Activated CD8-positive, alpha-beta T cell treated with anti-CD3 and anti-CD28 coated beads for 36 hours (primary cell): ENCODE results near the gene NBEA. TPM values are rescaled to one million over a fixed set of nuclear protein-coding genes. Genes with fewer than 3 reads are reported as not detected.

ENCODE experiments used
- ATAC-seq: fragments of 200-7000 bp; cut with Tn5 transposase; one replicate; pipeline ENCODE4 v1.10.0; 2021; ENCODE audit warnings: mild to moderate bottlenecking, moderate library complexity
- CTCF ChIA-PET: fragments of 350-600 bp; sonication (Branson Sonifier 250); formaldehyde crosslinking; loops from one replicate; lab custom pipeline; 2021; ENCODE audit warnings: antibody characterized with exemption; lab: Charles Lee
- POLR2A ChIA-PET: fragments of 350-600 bp; sonication (Branson Sonifier 250); formaldehyde crosslinking; loops from one replicate; lab custom pipeline; 2021; ENCODE audit warnings: antibody characterized with exemption; lab: Charles Lee
- DNase-seq: peaks from one replicate; pipeline ENCODE4 v3.0.0-alpha.2; 2020
- H3K27ac Mint-ChIP-seq: one replicate; pipeline ENCODE4 v1.8.0; 2021; ENCODE audit warnings: mild to moderate bottlenecking, mixed read lengths
- H3K27me3 Mint-ChIP-seq: one replicate; pipeline ENCODE4 v1.8.0; 2021; ENCODE audit warnings: mixed read lengths
- H3K36me3 Mint-ChIP-seq: one replicate; pipeline ENCODE4 v1.8.0; 2021; ENCODE audit warnings: low read depth, mixed read lengths
- H3K4me1 Mint-ChIP-seq: one replicate; pipeline ENCODE4 v1.8.0; 2021; ENCODE audit warnings: low read depth, mixed read lengths
- H3K4me3 Mint-ChIP-seq: one replicate; pipeline ENCODE4 v1.8.0; 2021; ENCODE audit warnings: mild to moderate bottlenecking, moderate library complexity, mixed read lengths
- H3K9me3 Mint-ChIP-seq: one replicate; pipeline ENCODE4 v1.8.0; 2021; ENCODE audit warnings: mixed read lengths
- CTCF ChIP-seq: fragments of 200-600 bp; IDR thresholded peaks from one replicate; pipeline ENCODE4 v1.8.0; 2022; ENCODE audit warnings: antibody characterized with exemption, mild to moderate bottlenecking
- intact Hi-C: fragments of 100-400 bp; cut with micrococcal nuclease; formaldehyde crosslinking; loops from one replicate; pipeline ENCODE4 v1.10.0; 2022
- total RNA-seq, 2 experiments: library from RNA; stranded (reverse); gene quantifications; one replicate each; pipeline ENCODE4 v1.2.3, GENCODE V29; 2021

Gene NBEA
- total RNA-seq, 2 experiments from 2014 or later, result 0.38 to 0.60 TPM

- peaks cover 3% of the 10 kb centered on the region for H3K4me1 Mint-ChIP-seq
- ChIA-PET CTCF (no interaction called here), POLR2A (no interaction called here)
- no peak overlapping the region for H3K4me3 Mint-ChIP-seq
- intact Hi-C loops, result no loop called here
- no peak for TF ChIP-seq CTCF
- DNase-seq (no peak), ATAC-seq (no peak)
- no peaks in the 10 kb centered on the region for H3K27me3 Mint-ChIP-seq
- H3K36me3 Mint-ChIP-seq, result no peaks in the 10 kb centered on the region
- no peak overlapping the region for H3K27ac Mint-ChIP-seq
- no peaks in the 10 kb centered on the region for H3K9me3 Mint-ChIP-seq
Measured at GRCh38 chr13:35160896-35161295, 218.8 kb downstream of the NBEA start.

- Mint-ChIP-seq H3K4me1 (peaks cover 3% of the 10 kb centered on the region), H3K27me3 (no peaks in the 10 kb centered on the region), H3K9me3 (no peaks in the 10 kb centered on the region), H3K27ac (peak overlapping the region; percentile 32), H3K4me3 (peak overlapping the region; percentile 22), H3K36me3 (no peaks in the 10 kb centered on the region)
- no peak for DNase-seq
- ChIA-PET POLR2A (no interaction called here), CTCF (no interaction called here)
- intact Hi-C loops, result no loop called here
- no peak for TF ChIP-seq CTCF
- no peak for ATAC-seq
Measured at GRCh38 chr13:35162420-35162819, 220.3 kb downstream of the NBEA start.

GRCh38 chr13:35163674-35164073 lies 221.6 kb downstream of the NBEA start:
- Mint-ChIP-seq H3K36me3 (no peaks in the 10 kb centered on the region), H3K9me3 (no peaks in the 10 kb centered on the region), H3K4me3 (no peak overlapping the region), H3K27me3 (no peaks in the 10 kb centered on the region), H3K27ac (no peak overlapping the region), H3K4me1 (peaks cover 3% of the 10 kb centered on the region)
- TF ChIP-seq CTCF, result no peak
- intact Hi-C loops, result no loop called here
- ChIA-PET CTCF (interaction anchor here (0.7 to 1.8 kb wide), 4 partner anchors 10 to 559 kb away, joined by 3 to 8 read pairs (median 3); no protein-coding TSS in a partner anchor), POLR2A (no interaction called here)
- ATAC-seq (no peak), DNase-seq (no peak)

- ChIA-PET CTCF (interaction anchor here (0.7 to 1.8 kb wide), 6 partner anchors 9 to 1480 kb away, joined by 3 to 8 read pairs (median 3); no protein-coding TSS in a partner anchor), POLR2A (no interaction called here)
- H3K4me3 Mint-ChIP-seq, result no peak overlapping the region
- no peak for DNase-seq
- peaks cover 3% of the 10 kb centered on the region for H3K4me1 Mint-ChIP-seq
- H3K27me3 Mint-ChIP-seq, result no peaks in the 10 kb centered on the region
- no peaks in the 10 kb centered on the region for H3K9me3 Mint-ChIP-seq
- no peak overlapping the region for H3K27ac Mint-ChIP-seq
- intact Hi-C loops, result no loop called here
- H3K36me3 Mint-ChIP-seq, result no peaks in the 10 kb centered on the region
- ATAC-seq, result peak; percentile 51
- TF ChIP-seq CTCF, result peak; percentile 81
Measured at GRCh38 chr13:35164324-35164932, 222.4 kb downstream of the NBEA start.

GRCh38 chr13:35165205-35165604 lies 223.1 kb downstream of the NBEA start:
- Mint-ChIP-seq H3K4me3 (no peak overlapping the region), H3K9me3 (no peaks in the 10 kb centered on the region), H3K27me3 (no peaks in the 10 kb centered on the region), H3K36me3 (no peaks in the 10 kb centered on the region), H3K27ac (no peak overlapping the region), H3K4me1 (peaks cover 3% of the 10 kb centered on the region)
- ATAC-seq (no peak), DNase-seq (no peak)
- TF ChIP-seq CTCF, result no peak
- ChIA-PET POLR2A (no interaction called here), CTCF (interaction anchor here (0.6 to 1.8 kb wide), 4 partner anchors 9 to 1481 kb away, joined by 3 to 8 read pairs (median 4); no protein-coding TSS in a partner anchor)
- intact Hi-C loops, result no loop called here
